ENCODE results near the gene SLC1A5. TPM values are rescaled to one million over a fixed set of nuclear protein-coding genes. Genes with fewer than 3 reads are reported as not detected.
A peak's percentile ranks its signal among the peaks of the same experiment; 100 is the strongest.

SLC1A5 gene
- total and polyA plus RNA-seq, 2 donors (not counting 3 experiments of a cell fraction or from before 2014, with no cell fraction given), result 114 TPM

- Histone ChIP-seq H3K4me3 (replicated peaks in 1 of 3; ENCODE audit: insufficient read depth in 1 of 3, low read depth in 1 of 3, low read length in 3 of 3) (no peak overlapping the region), H3K27me3 (ENCODE audit: control insufficient read depth in 2 of 2, insufficient read depth in 2 of 2, low read length in 2 of 2) (no peaks in the 10 kb centered on the region), H3K9me3 (replicated peaks; ENCODE audit: control insufficient read depth, insufficient read depth, low read length) (no peaks in the 10 kb centered on the region), H2AFZ (ENCODE audit: low read depth, low read length) (no peak overlapping the region), H3K27ac (ENCODE audit: insufficient read depth, low read depth, low read length) (no peak overlapping the region), H3K4me1 (ENCODE audit: control insufficient read depth, extremely low read depth, insufficient read depth, low read length) (peaks cover 64% of the 10 kb centered on the region), H3K9ac (replicated peaks; ENCODE audit: extremely low read depth, insufficient read depth, low read length) (no peak overlapping the region), H3K9me1 (replicated peaks; ENCODE audit: control insufficient read depth, extremely low read depth, insufficient read depth, low read length) (no peaks in the 10 kb centered on the region), H3K4me2 (ENCODE audit: insufficient read depth, low read length) (no peak overlapping the region), H3K79me2 (ENCODE audit: control insufficient read depth, insufficient read depth, low read length) (peaks cover 37% of the 10 kb centered on the region), H4K20me1 (replicated peaks; ENCODE audit: control insufficient read depth, extremely low read depth, insufficient read depth, low read length) (no peaks in the 10 kb centered on the region), H3K36me3 (ENCODE audit: control insufficient read depth in 2 of 2, extremely low read depth in 1 of 2, insufficient read depth in 2 of 2, low read length in 2 of 2) (peaks cover 12 to 44% of the 10 kb centered on the region in 2 experiments)
- no peak for DNase-seq (ENCODE audit: low read depth, low spot score)
- CTCF ChIA-PET, result interaction anchor here (1.0 to 5.8 kb wide), 11 partner anchors 12 to 116 kb away, joined by 3 to 74 read pairs (median 4); partner anchors contain the start of gene PRKD2
- intact Hi-C loops (cut with micrococcal nuclease) (no loop called here), dilution Hi-C loops (cut with MboI; ENCODE audit: extremely low pct_ligation_motif_present, low sequenced_read_pairs) (no loop called here)
- no TSS peak for BruUV-seq (replicated peaks)
- TF ChIP-seq POLR2AphosphoS5 (IDR thresholded peaks at IDR 0.05; ENCODE audit: insufficient read depth, low read depth, low read length) (no peak), MYC (IDR thresholded peaks at IDR 0.05; ENCODE audit: low read depth, low read length) (no peak), GATA2 (IDR thresholded peaks at IDR 0.05; ENCODE audit: insufficient read depth, insufficient read length, low read depth, low read length) (no peak), MAX (IDR thresholded peaks at IDR 0.05; ENCODE audit: insufficient read depth, insufficient read length) (no peak), FOS (IDR thresholded peaks at IDR 0.05; ENCODE audit: borderline replicate concordance, insufficient read depth, low read length) (no peak), CTCF (IDR thresholded peaks at IDR 0.05; ENCODE audit: extremely low read depth in 1 of 2, insufficient read depth in 1 of 2, low read depth in 1 of 2, low read length in 2 of 2) (no peak), EZH2 (IDR thresholded peaks at IDR 0.05; ENCODE audit: borderline replicate concordance, low read depth, low read length, severe bottlenecking) (no peak), JUN (IDR thresholded peaks at IDR 0.05; ENCODE audit: borderline replicate concordance, insufficient read depth, insufficient read length, low read depth) (no peak), POLR2A (IDR thresholded peaks at IDR 0.05; ENCODE audit: low read depth, low read length) (no peak)
- POLR2A ChIA-PET, result no interaction called here
- FAIRE-seq, result peak; percentile 4
Measured at GRCh38 chr19:46730187-46730586, 58.2 kb downstream of the SLC1A5 start.

Measured in endothelial cell of umbilical vein (primary cell).